Breast epithelium (tissue), 4 donors: ENCODE measurements around the gene KBTBD3. TPM values are rescaled to one million over a fixed set of nuclear protein-coding genes. Genes with fewer than 3 reads are reported as not detected.

ENCODE experiments used
- DNase-seq, 2 donors: peaks; one replicate each; pipeline ENCODE4 v3.0.0-alpha.2; 2019; ENCODE audit warnings: low spot score in 2 of 2
- H3K27ac ChIP-seq, 2 donors: fragments of 200-600 bp; sonication (generic) in 1 of 2; one replicate each; pipeline ENCODE4 v1.5.1; 2016 to 2019; ENCODE audit warnings: mild to moderate bottlenecking in 1 of 2
- H3K27me3 ChIP-seq, 2 donors: fragments of 200-600 bp; sonication (generic) in 1 of 2; one replicate each; pipeline versions ENCODE4 v1.5.1 to v1.6.0; 2017 to 2019; ENCODE audit warnings: control low read depth in 1 of 2, mild to moderate bottlenecking in 1 of 2
- H3K36me3 ChIP-seq: fragments of 200-600 bp; one replicate; pipeline ENCODE4 v1.5.1; 2019
- H3K4me1 ChIP-seq, 2 donors: fragments of 200-600 bp; sonication (generic); one replicate each; pipeline ENCODE4 v1.5.1; 2016 to 2019; ENCODE audit warnings: control low read depth in 1 of 2
- H3K4me3 ChIP-seq, 3 donors: fragments of 200-600 bp; sonication (generic); 1 replicate in 2 of 3; 2 replicates in 1 of 3; pipeline ENCODE4 v1.5.1; 2016 to 2019; ENCODE audit warnings: mild to moderate bottlenecking in 3 of 3, moderate library complexity in 2 of 3
- H3K9me3 ChIP-seq, 2 donors: fragments of 200-600 bp; sonication (generic) in 1 of 2; one replicate each; pipeline ENCODE4 v1.5.1; 2016 to 2019; ENCODE audit warnings: control low read depth in 1 of 2
- POLR2A ChIP-seq: fragments of 450-650 bp; IDR thresholded peaks from one replicate; pipeline ENCODE4 v1.6.1; 2016; ENCODE audit warnings: antibody characterized with exemption, mild to moderate bottlenecking, moderate library complexity
- POLR2AphosphoS5 ChIP-seq, 3 donors: sonication (generic); formaldehyde crosslinking; IDR thresholded peaks; one replicate each; pipeline ENCODE4 v1.6.1; 2017; ENCODE audit warnings: antibody characterized with exemption in 3 of 3
- intact Hi-C: fragments of 100-400 bp; cut with DNase I; formaldehyde crosslinking; loops from one replicate; pipeline ENCODE4 v1.15.1; 2023; ENCODE audit warnings: low total_unique reads
- total RNA-seq, 3 donors: library from RNA; depleted of rRNA; stranded (reverse); fragments of >200 nt; gene quantifications; one replicate each; pipeline ENCODE4 v1.1.0, GENCODE V29; 2016
- TF ChIP-seq, protein P1 (sequence below), 3 donors: fragments of 450-650 bp; IDR thresholded peaks; one replicate each; pipeline ENCODE4 v1.5.1; 2016 to 2017; ENCODE audit warnings: antibody characterized with exemption in 3 of 3, mild to moderate bottlenecking in 3 of 3, moderate library complexity in 3 of 3

The KBTBD3 gene
- total RNA-seq, 3 donors from 2014 or later: 5.0 to 15.4 (median 13.6) TPM

DNA sequence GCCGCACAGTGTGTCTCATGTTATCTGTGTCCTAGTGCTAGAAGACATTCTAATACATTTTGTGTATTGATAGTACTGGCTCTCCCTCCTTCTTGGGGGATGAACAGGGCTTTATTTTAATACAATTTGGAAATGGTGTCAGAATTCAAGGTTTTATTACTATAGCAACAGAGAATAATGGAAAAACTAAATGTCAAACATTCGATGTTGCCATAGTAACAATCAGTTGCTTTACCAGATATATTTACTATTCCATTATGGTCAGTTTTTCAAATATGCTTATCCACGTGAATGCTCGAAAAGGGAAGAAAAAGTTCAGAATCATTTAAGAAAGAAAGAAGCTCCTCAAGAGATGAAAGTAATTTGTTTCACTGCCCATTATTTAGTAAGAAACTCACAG is 46.5 kb downstream of the KBTBD3 start:
- DNase-seq: no peak
- intact Hi-C loops: no loop called here
- TF ChIP-seq POLR2A (no peak), POLR2AphosphoS5 (IDR thresholded peaks at IDR 0.05) (no peak)
- TF ChIP-seq, protein P1, sequence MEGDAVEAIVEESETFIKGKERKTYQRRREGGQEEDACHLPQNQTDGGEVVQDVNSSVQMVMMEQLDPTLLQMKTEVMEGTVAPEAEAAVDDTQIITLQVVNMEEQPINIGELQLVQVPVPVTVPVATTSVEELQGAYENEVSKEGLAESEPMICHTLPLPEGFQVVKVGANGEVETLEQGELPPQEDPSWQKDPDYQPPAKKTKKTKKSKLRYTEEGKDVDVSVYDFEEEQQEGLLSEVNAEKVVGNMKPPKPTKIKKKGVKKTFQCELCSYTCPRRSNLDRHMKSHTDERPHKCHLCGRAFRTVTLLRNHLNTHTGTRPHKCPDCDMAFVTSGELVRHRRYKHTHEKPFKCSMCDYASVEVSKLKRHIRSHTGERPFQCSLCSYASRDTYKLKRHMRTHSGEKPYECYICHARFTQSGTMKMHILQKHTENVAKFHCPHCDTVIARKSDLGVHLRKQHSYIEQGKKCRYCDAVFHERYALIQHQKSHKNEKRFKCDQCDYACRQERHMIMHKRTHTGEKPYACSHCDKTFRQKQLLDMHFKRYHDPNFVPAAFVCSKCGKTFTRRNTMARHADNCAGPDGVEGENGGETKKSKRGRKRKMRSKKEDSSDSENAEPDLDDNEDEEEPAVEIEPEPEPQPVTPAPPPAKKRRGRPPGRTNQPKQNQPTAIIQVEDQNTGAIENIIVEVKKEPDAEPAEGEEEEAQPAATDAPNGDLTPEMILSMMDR (IDR thresholded peaks at IDR 0.05): no peak
- Histone ChIP-seq H3K9me3 (no peaks in the 10 kb centered on the region), H3K27ac (no peak overlapping the region), H3K4me1 (no peaks in the 10 kb centered on the region), H3K27me3 (peaks cover 0 to 3% of the 10 kb centered on the region in 2 donors), H3K36me3 (no peaks in the 10 kb centered on the region), H3K4me3 (no peak overlapping the region)

DNA sequence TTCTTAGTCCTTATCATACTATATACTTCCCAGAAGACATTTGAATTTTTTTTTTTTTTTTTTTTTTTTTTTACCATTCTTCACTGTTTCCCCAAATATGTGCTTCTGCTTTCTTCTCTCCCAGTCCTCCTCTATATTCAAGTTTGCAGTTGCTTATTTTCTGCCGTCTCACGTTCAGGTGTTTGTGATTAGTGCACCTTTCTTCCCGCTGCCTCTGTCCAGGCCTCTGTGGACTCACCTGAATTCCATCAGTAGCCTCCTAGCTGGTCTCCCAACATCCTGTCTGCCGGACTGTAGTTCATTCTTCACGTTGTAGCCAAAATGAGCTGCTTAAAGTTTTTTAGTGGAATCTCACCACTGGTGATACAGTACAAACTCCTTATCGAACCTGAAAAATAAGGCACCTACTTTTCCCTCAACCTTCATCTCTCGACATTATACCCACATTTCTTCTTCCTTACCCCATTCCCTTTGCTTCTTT is 54.3 kb downstream of the KBTBD3 start:
- H3K36me3 ChIP-seq: no peaks in the 10 kb centered on the region
- intact Hi-C loops: no loop called here
- no peaks in the 10 kb centered on the region for H3K9me3 ChIP-seq
- TF ChIP-seq POLR2A: no peak
- peak overlapping the region in 1 of 2 donors; percentile 73 for H3K27ac ChIP-seq
- H3K4me3 ChIP-seq: peak overlapping the region; percentile 84 to 92 (median 90)
- H3K27me3 ChIP-seq: no peaks in the 10 kb centered on the region
- H3K4me1 ChIP-seq: no peaks in the 10 kb centered on the region
- no peak for DNase-seq

DNA sequence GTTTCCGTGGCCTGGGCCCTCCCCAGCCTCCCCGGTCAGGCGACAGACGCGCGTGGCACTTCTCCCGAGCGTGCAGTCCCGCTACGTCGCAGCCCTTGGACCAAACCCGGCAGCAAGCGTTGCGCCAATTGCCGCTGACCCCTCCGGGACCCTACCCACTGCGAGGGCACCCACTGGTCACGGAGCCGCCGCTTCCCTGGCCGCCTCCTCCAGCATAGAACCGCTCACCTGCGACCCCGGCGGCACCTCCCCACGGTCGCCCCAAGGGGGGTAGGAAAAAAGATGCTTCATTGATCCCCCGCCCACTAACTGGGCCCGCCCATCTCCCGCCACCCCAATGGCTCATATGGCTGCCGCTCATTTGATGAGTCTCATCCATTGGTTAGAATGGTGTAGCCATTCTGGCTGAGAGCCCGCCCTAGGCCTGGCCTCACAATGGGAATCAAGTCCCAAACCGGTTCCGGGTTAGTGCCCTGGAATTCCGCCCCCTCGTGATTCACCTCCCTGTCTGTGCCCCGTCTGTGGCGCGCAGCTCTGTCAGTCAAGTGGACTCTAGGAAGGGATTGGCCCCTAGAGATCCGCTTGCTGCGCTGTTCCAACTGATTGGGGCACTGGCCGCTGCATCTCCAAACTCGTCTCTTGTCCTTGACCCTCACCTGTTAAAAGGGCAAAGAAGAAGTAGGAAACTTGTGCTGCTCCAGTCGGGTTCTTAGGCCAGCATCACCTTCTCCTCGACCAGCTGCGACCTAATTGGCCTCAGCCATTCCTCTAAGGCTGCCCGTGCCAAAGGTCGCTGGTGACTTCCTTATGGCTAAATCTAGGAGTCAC is 55.0 kb downstream of the KBTBD3 start, which contains the start of gene MSANTD4:
Gene MSANTD4, minus strand, starts transcription at position 274 of the 828 bp plus-strand sequence. CDS start 11,323 bp downstream, outside the sequence.
- no peaks in the 10 kb centered on the region for H3K27me3 ChIP-seq
- H3K4me3 ChIP-seq: peak within 1 kb of the TSS; percentile 84 to 92 (median 90)
- TF ChIP-seq POLR2A: peak; percentile 28
- peak; percentile 49 to 61 (median 58) for TF ChIP-seq POLR2AphosphoS5 (IDR thresholded peaks at IDR 0.05)
- TF ChIP-seq, protein P1 (IDR thresholded peaks at IDR 0.05): peak in 1 of 3 donors; percentile 24
- peak within 1 kb of the TSS; percentile 73 to 81 for H3K27ac ChIP-seq
- intact Hi-C loops: no loop called here
- no peaks in the 10 kb centered on the region for H3K9me3 ChIP-seq
- H3K36me3 ChIP-seq: no peaks in the 10 kb centered on the region
- no peaks in the 10 kb centered on the region for H3K4me1 ChIP-seq
- DNase-seq: peak; percentile 98 to 99

GRCh38 chr11:106021181-106021966 is 55.8 kb downstream of the KBTBD3 start:
- Histone ChIP-seq H3K27me3 (no peaks in the 10 kb centered on the region), H3K4me1 (no peaks in the 10 kb centered on the region), H3K36me3 (no peaks in the 10 kb centered on the region), H3K27ac (peak overlapping the region; percentile 73 to 81), H3K9me3 (no peaks in the 10 kb centered on the region), H3K4me3 (peak overlapping the region; percentile 84 to 92 (median 90))
- intact Hi-C loops: no loop called here
- TF ChIP-seq, protein P1 (IDR thresholded peaks at IDR 0.05): no peak
- no peak for DNase-seq

- no peak overlapping the region for H3K4me3 ChIP-seq
- intact Hi-C loops: no loop called here
- TF ChIP-seq POLR2AphosphoS5 (IDR thresholded peaks at IDR 0.05) (no peak), POLR2A (no peak)
- TF ChIP-seq, protein P1 (IDR thresholded peaks at IDR 0.05): no peak
Measured at GRCh38 chr11:106017093-106017492, 60.1 kb downstream of the KBTBD3 start.

More at GRCh38 chr11:106017093-106017492, 60.1 kb downstream of the KBTBD3 start:
- Histone ChIP-seq H3K27ac (no peak overlapping the region), H3K9me3 (no peaks in the 10 kb centered on the region), H3K36me3 (no peaks in the 10 kb centered on the region), H3K27me3 (no peaks in the 10 kb centered on the region), H3K4me1 (no peaks in the 10 kb centered on the region)
- no peak for DNase-seq
